Measurements from ENCODE around the gene DNAJB11. TPM values are rescaled to one million over a fixed set of nuclear protein-coding genes. Genes with fewer than 3 reads are reported as not detected.

The DNAJB11 gene
- total RNA-seq, 1 experiment from 2014 or later = 87.9 TPM

DNA sequence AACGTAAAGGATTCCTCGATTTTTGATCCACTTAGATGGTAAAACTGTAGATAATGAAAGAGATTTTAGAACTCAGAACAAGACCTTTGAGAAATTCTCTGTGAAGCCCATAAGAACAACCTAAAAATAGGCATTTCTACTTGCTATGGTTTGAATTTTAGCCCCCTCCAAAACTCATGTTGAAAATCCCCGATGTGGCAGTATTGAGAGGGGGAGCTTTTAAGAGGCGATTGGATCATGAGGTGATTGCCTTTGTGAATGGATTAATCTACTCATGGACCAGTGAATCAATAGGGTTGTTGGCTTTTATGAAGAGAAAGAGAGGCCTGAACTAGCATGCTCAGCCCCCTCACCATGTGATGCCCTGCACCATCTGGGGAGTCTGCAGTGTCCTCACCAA is 22.2 kb downstream of the DNAJB11 start:
- Histone ChIP-seq H3K4me3 (ENCODE audit: low read depth in 2 of 2, low read length in 2 of 2) (no peak overlapping the region), H3K36me3 (ENCODE audit: control insufficient read depth, insufficient read depth, low read length) (no peaks in the 10 kb centered on the region), H3K4me1 (ENCODE audit: control insufficient read depth, insufficient read depth, low read length) (no peaks in the 10 kb centered on the region), H3K9me3 (ENCODE audit: control insufficient read depth, insufficient read depth, low read depth, low read length) (no peaks in the 10 kb centered on the region), H3K27me3 (ENCODE audit: control insufficient read depth, insufficient read depth, low read length) (no peaks in the 10 kb centered on the region), H3K27ac (ENCODE audit: low read length) (no peak overlapping the region)
- intact Hi-C loops (cut with micrococcal nuclease; ENCODE audit: unreplicated experiment) (no loop called here), in situ Hi-C loops (cut with HindIII; ENCODE audit: low pct_unique_long_range_greater_than_20kb, low sequenced_read_pairs) (no loop called here)
- BruUV-seq (replicated peaks) = no TSS peak
- CTCF ChIA-PET = no interaction called here
- ATAC-seq = no peak
- TF ChIP-seq CTCF (IDR thresholded peaks at IDR 0.05) (no peak), TCF7L2 (IDR thresholded peaks at IDR 0.05; ENCODE audit: low read depth, low read length) (no peak), SIN3A (IDR thresholded peaks at IDR 0.05; ENCODE audit: borderline replicate concordance, insufficient read depth, low read depth, low read length) (no peak), REST (IDR thresholded peaks at IDR 0.05; ENCODE audit: insufficient read depth in 1 of 2, low read depth in 2 of 2, low read length in 1 of 2) (no peak), POLR2AphosphoS5 (IDR thresholded peaks at IDR 0.05; ENCODE audit: low read depth, low read length) (no peak)
- POLR2A ChIA-PET = no interaction called here
- DNase-seq (ENCODE audit: low read depth, low spot score) = no peak

- no TSS peak for BruUV-seq (replicated peaks)
- ChIA-PET CTCF (interaction anchor here (1.4 kb wide), 1 partner anchor 21 kb away, joined by 4 read pairs; no protein-coding TSS in a partner anchor), POLR2A (no interaction called here)
- Histone ChIP-seq H3K4me1 (ENCODE audit: control insufficient read depth, insufficient read depth, low read length) (no peaks in the 10 kb centered on the region), H3K27me3 (ENCODE audit: control insufficient read depth, insufficient read depth, low read length) (no peaks in the 10 kb centered on the region), H3K9me3 (ENCODE audit: control insufficient read depth, insufficient read depth, low read depth, low read length) (no peaks in the 10 kb centered on the region), H3K4me3 (ENCODE audit: low read depth in 2 of 2, low read length in 2 of 2) (no peak overlapping the region), H3K27ac (ENCODE audit: low read length) (no peak overlapping the region), H3K36me3 (ENCODE audit: control insufficient read depth, insufficient read depth, low read length) (no peaks in the 10 kb centered on the region)
- TF ChIP-seq SIN3A (IDR thresholded peaks at IDR 0.05; ENCODE audit: borderline replicate concordance, insufficient read depth, low read depth, low read length) (no peak), POLR2AphosphoS5 (IDR thresholded peaks at IDR 0.05; ENCODE audit: low read depth, low read length) (no peak), REST (IDR thresholded peaks at IDR 0.05; ENCODE audit: insufficient read depth in 1 of 2, low read depth in 2 of 2, low read length in 1 of 2) (no peak), TCF7L2 (IDR thresholded peaks at IDR 0.05; ENCODE audit: low read depth, low read length) (no peak)
- in situ Hi-C loops (cut with HindIII; ENCODE audit: low pct_unique_long_range_greater_than_20kb, low sequenced_read_pairs) (no loop called here), intact Hi-C loops (cut with micrococcal nuclease; ENCODE audit: unreplicated experiment) (no loop called here)
- ATAC-seq (no peak), DNase-seq (ENCODE audit: low read depth, low spot score) (no peak)
Measured at GRCh38 chr3:186593862-186594261, 23.3 kb downstream of the DNAJB11 start.
